Naive B cell (primary cell): ENCODE measurements around the gene RAB39B. TPM values are rescaled to one million over a fixed set of nuclear protein-coding genes. Genes with fewer than 3 reads are reported as not detected.
"Not testable (repeated sequence)": the region's sequence is repeated elsewhere in the genome, so short reads cannot be mapped to it uniquely, and the experiment has no call there.

ENCODE experiments used
- ATAC-seq, 2 donors: fragments of 150-1000 bp; cut with Tn5 transposase; 2 replicates each; pipeline ENCODE4 v1.10.0; 2021; ENCODE audit warnings: low read depth in 2 of 2, mild to moderate bottlenecking in 2 of 2, moderate library complexity in 2 of 2
- DNase-seq: peaks from one replicate; pipeline ENCODE4 v3.0.0; 2022
- H3K27ac Mint-ChIP-seq, 6 donors: one replicate each; pipeline ENCODE4 v1.8.0; 2020 to 2022; ENCODE audit warnings: mild to moderate bottlenecking in 6 of 6, mixed read lengths in 6 of 6, moderate library complexity in 5 of 6, inconsistent platforms in 2 of 6
- H3K27me3 Mint-ChIP-seq, 3 donors: one replicate each; pipeline ENCODE4 v1.8.0; 2021 to 2022; ENCODE audit warnings: mixed read lengths in 3 of 3, mild to moderate bottlenecking in 1 of 3
- H3K36me3 Mint-ChIP-seq, 2 donors: one replicate each; pipeline ENCODE4 v1.8.0; 2020 to 2022; ENCODE audit warnings: mixed read lengths in 2 of 2, inconsistent platforms in 1 of 2, mild to moderate bottlenecking in 1 of 2
- H3K4me1 Mint-ChIP-seq, 3 donors: one replicate each; pipeline ENCODE4 v1.8.0; 2020 to 2022; ENCODE audit warnings: mixed read lengths in 3 of 3, inconsistent platforms in 1 of 3, mild to moderate bottlenecking in 1 of 3, moderate library complexity in 1 of 3
- H3K4me3 Mint-ChIP-seq, 8 donors: one replicate each; pipeline ENCODE4 v1.8.0; 2020 to 2022; ENCODE audit warnings: mild to moderate bottlenecking in 8 of 8, mixed read lengths in 8 of 8, moderate library complexity in 8 of 8, inconsistent platforms in 2 of 8
- H3K9me3 Mint-ChIP-seq, 7 donors: one replicate each; pipeline ENCODE4 v1.8.0; 2020 to 2022; ENCODE audit warnings: mixed read lengths in 7 of 7, mild to moderate bottlenecking in 5 of 7, inconsistent platforms in 2 of 7, moderate library complexity in 1 of 7
- polyA plus RNA-seq, 6 donors: library from polyadenylated mRNA; unstranded; fragments of 300-500 nt; fragmentation: Illumina TruSeq; gene quantifications; one replicate each; pipeline ENCODE4 v1.2.3, GENCODE V29; 2021; ENCODE audit warnings: low read depth in 6 of 6

The RAB39B gene
- polyA plus RNA-seq, result 1 to 10 TPM; 1.9 to 6.4 (median 5.3) TPM

DNA sequence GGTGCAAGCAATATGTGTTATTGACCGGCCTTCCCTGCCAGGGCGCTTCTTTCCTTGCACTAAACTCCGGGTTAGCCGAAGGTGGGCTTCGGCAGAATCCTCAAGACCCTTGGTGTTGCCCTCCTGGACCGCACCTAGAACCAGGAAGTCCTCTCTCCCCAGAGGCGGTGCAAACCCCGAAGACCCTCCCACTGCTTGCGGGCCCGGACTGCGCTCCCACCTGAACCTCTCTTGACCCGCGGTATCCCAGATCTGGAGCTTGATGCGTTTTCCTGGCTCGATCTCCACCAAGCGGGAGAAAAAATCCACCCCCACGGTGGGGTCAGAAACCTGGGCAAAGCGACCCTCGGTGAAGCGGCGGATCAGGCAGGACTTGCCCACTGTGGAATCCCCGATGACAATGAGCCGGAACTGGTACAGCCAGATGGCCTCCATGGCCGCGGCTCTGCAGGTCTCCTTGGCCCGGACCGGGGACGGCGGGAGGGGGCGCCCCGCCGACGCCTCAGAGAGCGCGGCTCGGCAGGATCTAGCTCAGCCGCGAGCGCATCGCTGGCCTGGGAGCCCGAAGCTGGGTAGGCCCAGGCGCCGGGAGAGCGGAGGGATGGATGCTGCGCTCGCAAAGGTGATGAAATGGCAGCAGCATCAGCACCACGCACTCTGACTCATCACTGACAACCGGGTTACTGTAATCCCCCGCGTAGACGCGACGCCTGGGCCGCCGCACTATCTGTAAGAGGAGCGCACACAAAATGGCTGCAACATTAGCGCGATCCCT, at the start of gene RAB39B:
Gene RAB39B (minus strand): TSS at position 638 of the 775 bp plus-strand sequence. CDS start 203 bp downstream, at position 435.
- Mint-ChIP-seq H3K4me1 (peaks cover 9 to 12% (median 12%) of the 10 kb centered on the region in 3 donors), H3K4me3 (peak within 1 kb of the TSS; percentile 68 to 94 (median 90)), H3K36me3 (peaks cover 3 to 7% of the 10 kb centered on the region in 2 donors), H3K27ac (peak within 1 kb of the TSS; percentile 39 to 95 (median 86)), H3K9me3 (peaks cover 0 to 5% (median 0%) of the 10 kb centered on the region in 7 donors), H3K27me3 (no peaks in the 10 kb centered on the region)
- DNase-seq, result peak; percentile 51
- peak; percentile 84 to 85 for ATAC-seq

- Mint-ChIP-seq H3K27me3 (no peaks in the 10 kb centered on the region), H3K27ac (no peak overlapping the region), H3K9me3 (peaks cover 2 to 33% (median 10%) of the 10 kb centered on the region in 7 donors), H3K4me1 (no peaks in the 10 kb centered on the region), H3K36me3 (no peaks in the 10 kb centered on the region), H3K4me3 (no peak overlapping the region)
- ATAC-seq, result no peak
- no peak for DNase-seq
Measured at GRCh38 chrX:155313766-155314165, 49.5 kb upstream of the RAB39B start.

- ATAC-seq (no peak), DNase-seq (no peak)
- Mint-ChIP-seq H3K4me1 (no peaks in the 10 kb centered on the region), H3K9me3 (peaks cover 0 to 3% (median 0%) of the 10 kb centered on the region in 7 donors), H3K36me3 (no peaks in the 10 kb centered on the region), H3K4me3 (no peak overlapping the region), H3K27me3 (no peaks in the 10 kb centered on the region), H3K27ac (no peak overlapping the region)
Measured at GRCh38 chrX:155293771-155294170, 29.5 kb upstream of the RAB39B start.

- DNase-seq, result no peak
- H3K27me3 Mint-ChIP-seq, result no peaks in the 10 kb centered on the region
- no peak overlapping the region for H3K4me3 Mint-ChIP-seq
- no peaks in the 10 kb centered on the region for H3K4me1 Mint-ChIP-seq
- no peaks in the 10 kb centered on the region for H3K9me3 Mint-ChIP-seq
- no peak for ATAC-seq
- H3K36me3 Mint-ChIP-seq, result no peaks in the 10 kb centered on the region
- H3K27ac Mint-ChIP-seq, result no peak overlapping the region
Measured at GRCh38 chrX:155279873-155280272, 15.6 kb upstream of the RAB39B start.

GRCh38 chrX:155270969-155271368, 6.7 kb upstream of the RAB39B start:
- ATAC-seq (no peak), DNase-seq (no peak)
- Mint-ChIP-seq H3K9me3 (peaks cover 0 to 12% (median 0%) of the 10 kb centered on the region in 7 donors), H3K27ac (no peak overlapping the region), H3K27me3 (no peaks in the 10 kb centered on the region), H3K4me1 (no peaks in the 10 kb centered on the region), H3K36me3 (no peaks in the 10 kb centered on the region), H3K4me3 (no peak overlapping the region)

GRCh38 chrX:155267995-155268394, 3.7 kb upstream of the RAB39B start:
- not testable (repeated sequence) for H3K4me3 Mint-ChIP-seq, ATAC-seq, H3K27ac Mint-ChIP-seq, H3K36me3 Mint-ChIP-seq, H3K27me3 Mint-ChIP-seq, DNase-seq, H3K4me1 Mint-ChIP-seq
- H3K9me3 Mint-ChIP-seq, result peaks cover 0 to 12% (median 0%) of the 10 kb centered on the region in 7 donors

GRCh38 chrX:155266439-155266838, 2.1 kb upstream of the RAB39B start:
- no peak for ATAC-seq
- Mint-ChIP-seq H3K9me3 (peaks cover 0 to 7% (median 0%) of the 10 kb centered on the region in 7 donors), H3K27me3 (no peaks in the 10 kb centered on the region), H3K4me3 (peak overlapping the region in 1 of 8 donors; percentile 57), H3K36me3 (no peaks in the 10 kb centered on the region), H3K27ac (no peak overlapping the region), H3K4me1 (peaks cover 9 to 12% (median 12%) of the 10 kb centered on the region in 3 donors)
- DNase-seq, result no peak

DNA sequence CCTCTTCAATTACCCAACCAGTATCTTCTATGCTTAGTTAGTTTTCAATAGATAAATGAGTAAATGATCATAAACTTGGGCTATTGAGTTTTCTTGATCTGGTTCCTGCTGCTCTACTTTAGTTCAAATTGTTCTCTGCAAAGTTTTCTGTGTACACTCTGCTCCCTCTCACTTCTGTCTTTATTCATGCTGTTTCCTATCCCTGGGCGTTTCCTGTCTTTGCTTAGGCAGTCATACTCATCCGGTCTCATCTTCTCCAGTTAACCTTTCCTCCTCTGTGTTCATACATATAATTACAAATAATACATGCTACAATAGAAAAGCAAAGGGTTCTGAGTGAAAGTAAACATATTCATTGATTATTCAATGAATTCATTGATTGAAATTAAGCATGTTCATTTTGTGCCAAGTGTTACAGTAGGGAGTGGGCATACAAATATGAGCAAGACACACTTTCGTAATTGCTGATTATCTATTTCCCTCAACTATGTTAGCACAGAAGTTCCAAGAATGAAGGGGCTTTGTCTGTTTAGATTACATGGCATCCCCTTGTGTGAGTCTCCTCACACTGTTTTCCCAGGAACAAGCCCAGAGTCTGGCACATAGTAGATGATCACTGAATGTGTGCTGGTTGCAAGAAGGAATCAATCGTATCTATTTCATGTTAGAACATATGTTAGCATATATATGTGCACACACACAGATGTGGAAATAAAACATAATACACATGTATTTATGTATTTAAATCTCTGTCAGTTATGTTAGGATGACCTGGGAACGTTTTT, 1.1 kb downstream of the RAB39B start:
- ATAC-seq, result peak in 1 of 2 donors; percentile 26
- DNase-seq, result peak; percentile 19
- Mint-ChIP-seq H3K27ac (peak overlapping the region; percentile 4 to 95 (median 69)), H3K36me3 (peaks cover 3 to 7% of the 10 kb centered on the region in 2 donors), H3K27me3 (no peaks in the 10 kb centered on the region), H3K9me3 (no peaks in the 10 kb centered on the region), H3K4me1 (peaks cover 9 to 12% (median 12%) of the 10 kb centered on the region in 3 donors), H3K4me3 (peak overlapping the region; percentile 68 to 94 (median 90))

GRCh38 chrX:155259752-155260151, 4.5 kb downstream of the RAB39B start:
- no peak overlapping the region for H3K4me3 Mint-ChIP-seq

DNA sequence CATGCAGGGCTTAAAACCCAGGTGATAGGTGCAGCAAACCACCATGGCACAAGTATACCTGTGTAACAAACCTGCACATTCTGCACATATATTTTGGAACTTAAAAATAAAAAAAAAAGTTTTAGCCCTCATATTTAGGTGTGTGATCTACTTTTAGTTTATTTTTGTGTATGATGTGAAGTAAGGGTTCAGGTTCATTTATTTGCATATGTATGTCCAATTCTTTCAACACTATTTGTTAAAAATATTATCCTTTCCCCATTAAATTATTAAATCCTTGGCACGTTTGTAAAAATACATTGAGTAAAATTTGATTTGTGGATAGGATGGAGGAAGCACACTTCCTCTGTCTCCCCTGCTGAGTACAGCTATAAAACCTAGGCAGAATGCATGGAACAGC, 12.9 kb downstream of the RAB39B start:
- ATAC-seq (no peak), DNase-seq (no peak)
- Mint-ChIP-seq H3K27me3 (no peaks in the 10 kb centered on the region), H3K4me3 (no peak overlapping the region), H3K4me1 (no peaks in the 10 kb centered on the region), H3K36me3 (no peaks in the 10 kb centered on the region), H3K9me3 (peaks cover 0 to 4% (median 0%) of the 10 kb centered on the region in 7 donors), H3K27ac (no peak overlapping the region)

More at GRCh38 chrX:155259752-155260151, 4.5 kb downstream of the RAB39B start:
- Mint-ChIP-seq H3K4me1 (peaks cover 9 to 17% (median 11%) of the 10 kb centered on the region in 3 donors), H3K27ac (no peak overlapping the region), H3K36me3 (peaks cover 3 to 7% of the 10 kb centered on the region in 2 donors), H3K27me3 (no peaks in the 10 kb centered on the region), H3K9me3 (peaks cover 0 to 4% (median 0%) of the 10 kb centered on the region in 7 donors)
- no peak for ATAC-seq
- DNase-seq, result no peak

DNA sequence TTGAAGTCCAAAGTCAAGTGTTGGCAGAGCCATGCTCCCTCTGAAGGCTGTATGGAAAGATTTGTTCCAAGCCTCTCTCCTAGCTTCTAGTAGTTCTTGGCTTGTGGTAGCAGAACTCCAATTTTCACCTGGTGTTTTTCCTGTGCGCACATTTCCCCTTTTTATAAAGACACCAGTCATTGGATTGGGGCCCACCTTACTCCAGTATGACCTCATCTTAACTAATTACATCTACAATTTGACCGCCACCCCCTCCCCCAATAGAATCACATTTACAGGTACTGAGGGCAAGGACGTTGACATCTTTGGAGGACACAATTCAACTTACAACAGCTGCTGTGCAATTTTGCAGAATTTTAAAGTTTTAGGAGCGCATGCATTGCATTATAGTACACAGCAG, 16.8 kb downstream of the RAB39B start:
- H3K27ac Mint-ChIP-seq, result no peak overlapping the region

DNA sequence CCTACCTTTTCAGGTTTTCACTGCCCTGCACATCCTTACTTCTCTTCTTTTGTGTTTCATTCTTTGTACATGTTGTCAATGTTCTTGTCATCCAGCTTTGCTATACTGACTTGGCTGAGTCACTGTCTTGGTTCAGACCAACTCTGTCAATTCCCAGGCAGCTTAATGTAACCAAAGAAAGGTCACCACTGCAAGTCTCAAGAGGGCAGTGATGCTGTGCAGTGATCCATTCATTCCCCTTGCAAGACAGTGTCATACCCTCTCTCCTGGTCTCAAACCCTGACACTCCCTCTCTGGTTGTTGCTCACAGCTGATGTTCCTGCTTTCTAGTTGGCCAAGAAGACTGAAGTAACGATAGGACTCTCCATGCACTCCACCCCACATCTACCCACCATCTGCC, 17.5 kb downstream of the RAB39B start:
- H3K4me3 Mint-ChIP-seq, result no peak overlapping the region
- H3K4me1 Mint-ChIP-seq, result no peaks in the 10 kb centered on the region
- H3K36me3 Mint-ChIP-seq, result no peaks in the 10 kb centered on the region
- H3K9me3 Mint-ChIP-seq, result peaks cover 0 to 4% (median 0%) of the 10 kb centered on the region in 7 donors
- no peak for ATAC-seq
- DNase-seq, result no peak
- H3K27ac Mint-ChIP-seq, result peak overlapping the region in 2 of 6 donors; percentile 30 to 81
- H3K27me3 Mint-ChIP-seq, result no peaks in the 10 kb centered on the region

More for the DNA sequence above, 16.8 kb downstream of the RAB39B start:
- no peak overlapping the region for H3K4me3 Mint-ChIP-seq
- DNase-seq (no peak), ATAC-seq (no peak)
- H3K4me1 Mint-ChIP-seq, result no peaks in the 10 kb centered on the region
- peaks cover 0 to 4% (median 0%) of the 10 kb centered on the region in 7 donors for H3K9me3 Mint-ChIP-seq
- H3K27me3 Mint-ChIP-seq, result no peaks in the 10 kb centered on the region
- H3K36me3 Mint-ChIP-seq, result no peaks in the 10 kb centered on the region

GRCh38 chrX:155242300-155242699, 22.0 kb downstream of the RAB39B start:
- Mint-ChIP-seq H3K9me3 (peaks cover 0 to 1% (median 0%) of the 10 kb centered on the region in 7 donors), H3K27me3 (no peaks in the 10 kb centered on the region), H3K4me3 (no peak overlapping the region), H3K4me1 (no peaks in the 10 kb centered on the region), H3K36me3 (peaks cover 8 to 9% of the 10 kb centered on the region in 2 donors), H3K27ac (peak overlapping the region in 1 of 6 donors; percentile 60)
- ATAC-seq (no peak), DNase-seq (no peak)
